Cardiac muscle cell (in vitro differentiated cells and primary cell): Measurements from ENCODE around the gene ANKS1A. TPM values are rescaled to one million over a fixed set of nuclear protein-coding genes. Genes with fewer than 3 reads are reported as not detected.

Experiments used
- DNase-seq, 2 donors: peaks; one replicate each; pipeline versions ENCODE4 v3.0.0 to v3.0.0-alpha.2; 2010 to 2017; ENCODE audit warnings: low read depth in 1 of 2, low spot score in 1 of 2
- H3K27ac ChIP-seq: fragments of 200-600 bp; sonication (generic); 2 replicates; pipeline ENCODE4 v1.5.1; 2016
- H3K27me3 ChIP-seq: fragments of 200-600 bp; sonication (generic); 2 replicates; pipeline ENCODE4 v1.6.0; 2016; ENCODE audit warnings: control low read depth
- H3K36me3 ChIP-seq: fragments of 200-600 bp; sonication (generic); 2 replicates; pipeline ENCODE4 v1.5.1; 2016; ENCODE audit warnings: control low read depth
- H3K4me1 ChIP-seq: fragments of 200-600 bp; sonication (generic); 2 replicates; pipeline ENCODE4 v1.8.1; 2017; ENCODE audit warnings: low read depth, mild to moderate bottlenecking, mixed run types
- H3K4me3 ChIP-seq: fragments of 200-600 bp; sonication (generic); 2 replicates; pipeline ENCODE4 v1.5.1; 2016; ENCODE audit warnings: mild to moderate bottlenecking
- H3K9me3 ChIP-seq: fragments of 200-600 bp; sonication (generic); 2 replicates; pipeline ENCODE4 v1.5.1; 2017; ENCODE audit warnings: low read depth, mild to moderate bottlenecking, control low read depth
- CTCF ChIP-seq: IDR thresholded peaks from 2 replicates; pipeline ENCODE4 v1.5.1; 2012; ENCODE audit warnings: low read depth, mild to moderate bottlenecking, low read length
- polyA plus RNA-seq: library from polyadenylated mRNA; unstranded; fragments of >200 nt; fragmentation: Nextera tagmentation; extraction: Ambion mirVana; gene quantifications from 2 replicates; pipeline ENCODE4 v1.2.1, GENCODE V29; 2016
- total RNA-seq: library from RNA; depleted of rRNA; stranded (reverse); fragments of >200 nt; gene quantifications from 2 replicates; pipeline ENCODE4 v1.2.3, GENCODE V29; 2016

ANKS1A gene
- total and polyA plus RNA-seq, 2 experiments from 2014 or later: 11.3 to 27.2 TPM

- H3K27ac ChIP-seq: no peak overlapping the region
- DNase-seq: peak in 1 of 2 donors; percentile 19
- no peaks in the 10 kb centered on the region for H3K27me3 ChIP-seq
- peaks cover 7% of the 10 kb centered on the region for H3K36me3 ChIP-seq
- no peaks in the 10 kb centered on the region for H3K4me1 ChIP-seq
- no peak overlapping the region for H3K4me3 ChIP-seq
- H3K9me3 ChIP-seq: no peaks in the 10 kb centered on the region
- TF ChIP-seq CTCF: no peak
These were observed 168.6 kb downstream of the ANKS1A start for GRCh38 chr6:35057449-35058357.

GRCh38 chr6:35058358-35058675 is 169.3 kb downstream of the ANKS1A start:
- no peak for DNase-seq
- Histone ChIP-seq H3K4me1 (no peaks in the 10 kb centered on the region), H3K9me3 (no peaks in the 10 kb centered on the region), H3K36me3 (peaks cover 7% of the 10 kb centered on the region), H3K4me3 (no peak overlapping the region), H3K27ac (no peak overlapping the region), H3K27me3 (no peaks in the 10 kb centered on the region)
- TF ChIP-seq CTCF: no peak

- Histone ChIP-seq H3K9me3 (no peaks in the 10 kb centered on the region), H3K36me3 (peaks cover 7% of the 10 kb centered on the region), H3K4me3 (no peak overlapping the region), H3K4me1 (peaks cover 1% of the 10 kb centered on the region), H3K27ac (no peak overlapping the region), H3K27me3 (no peaks in the 10 kb centered on the region)
- DNase-seq: no peak
- TF ChIP-seq CTCF: no peak
These were observed 169.9 kb downstream of the ANKS1A start for GRCh38 chr6:35058865-35059522.

GRCh38 chr6:35059596-35060345 is 170.7 kb downstream of the ANKS1A start:
- Histone ChIP-seq H3K9me3 (no peaks in the 10 kb centered on the region), H3K4me3 (no peak overlapping the region), H3K4me1 (peaks cover 9% of the 10 kb centered on the region), H3K27ac (no peak overlapping the region), H3K27me3 (no peaks in the 10 kb centered on the region), H3K36me3 (peaks cover 7% of the 10 kb centered on the region)
- TF ChIP-seq CTCF: no peak
- no peak for DNase-seq

GRCh38 chr6:35061102-35061615 is 172.1 kb downstream of the ANKS1A start:
- no peak for TF ChIP-seq CTCF
- peaks cover 17% of the 10 kb centered on the region for H3K4me1 ChIP-seq
- H3K4me3 ChIP-seq: no peak overlapping the region
- DNase-seq: no peak
- H3K27me3 ChIP-seq: no peaks in the 10 kb centered on the region
- H3K9me3 ChIP-seq: no peaks in the 10 kb centered on the region
- H3K27ac ChIP-seq: no peak overlapping the region
- H3K36me3 ChIP-seq: peaks cover 7% of the 10 kb centered on the region
